Pancreas (tissue), 10 donors: ENCODE results near the gene CDADC1. TPM values are rescaled to one million over a fixed set of nuclear protein-coding genes. Genes with fewer than 3 reads are reported as not detected.
"Not testable (repeated sequence)": the region's sequence is repeated elsewhere in the genome, so short reads cannot be mapped to it uniquely, and the experiment has no call there.

Source experiments
- ATAC-seq, 4 donors: fragments of 200-7000 bp; cut with Tn5 transposase; one replicate each; pipeline versions ENCODE4 v1.8.0 to v1.9.1; 2020; ENCODE audit warnings: mild to moderate bottlenecking in 4 of 4, moderate library complexity in 4 of 4
- DNase-seq, 6 donors: peaks; one replicate each; pipeline ENCODE4 v3.0.0-alpha.2; 2020
- FAIRE-seq: peaks from 2 replicates; lab custom pipeline; 2012; peaks lifted over from hg19 to GRCh38; lab: Jason Lieb, UNC
- H3K27ac ChIP-seq, 4 donors: fragments of 200-600 bp; sonication (generic); 1 replicate in 3 of 4; 2 replicates in 1 of 4; pipeline versions ENCODE4 v1.5.0 to v1.8.0; 2020
- H3K27me3 ChIP-seq, 4 donors: fragments of 200-600 bp; one replicate each; pipeline ENCODE4 v1.8.0; 2021
- H3K36me3 ChIP-seq, 3 donors: fragments of 200-600 bp; sonication (generic) in 1 of 3; one replicate each; pipeline versions ENCODE4 v1.5.0 to v1.8.0; 2020 to 2021
- H3K4me1 ChIP-seq, 3 donors: fragments of 200-600 bp; one replicate each; pipeline ENCODE4 v1.8.0; 2021
- H3K4me3 ChIP-seq, 4 donors: fragments of 200-600 bp; sonication (generic) in 2 of 4; one replicate each; pipeline versions ENCODE4 v1.5.0 to v1.8.0; 2020 to 2021
- H3K9me3 ChIP-seq, 4 donors: fragments of 200-600 bp; one replicate each; pipeline ENCODE4 v1.8.0; 2021
- whole genome bisulfite sequencing, 2 donors: extraction: QIAGEN DNeasy Blood & Tissue Kit; methylation state at CpG; one replicate each; pipeline ENCODE4 v1.1.7; 2013; 5-methylcytosine and 5-hydroxymethylcytosine counted together
- intact Hi-C, 3 donors: fragments of 100-400 bp; cut with DNase I; formaldehyde crosslinking; loops; one replicate each; pipeline versions ENCODE4 v1.11.1 to v1.14.2; 2022
- polyA plus RNA-seq, 2 donors: library from polyadenylated mRNA; stranded (reverse); fragments of 200-250 nt; gene quantifications; one replicate each; pipeline ENCODE4 v1.2.3, GENCODE V29; 2013
- total RNA-seq, 6 donors: library from RNA; stranded (reverse); fragmentation: NEBNext Ultra II Directional in 4 of 6; extraction: Animal tissue kit (Norgen Biotek cat#: 25700) in 4 of 6; gene quantifications; one replicate each; pipeline versions ENCODE4 v1.2.1 to v1.2.4, GENCODE V29; 2021 to 2023
- TF ChIP-seq, protein P1 (sequence below), 4 donors: fragments of 200-600 bp; sonication (generic) in 3 of 4; IDR thresholded peaks; one replicate each; pipeline versions ENCODE4 v1.5.0 to v1.8.0; 2021; ENCODE audit warnings: antibody characterized with exemption in 4 of 4
- donor health status: healthy with polysubstance abuse.
- donor health status: DM: no; HTN: no; CAD: no; lungs with moderate emphysema.
- donor health status: DM: no; HTN: no; CAD: no.
- donor health status: control.
- donor health status: control.
- donor health status: Bipolar disorder and iron deficiency.
- donor health status: DM: yes; HTN: yes; CAD: no.
- donor health status: DM: no; HTN: no; CAD: no.
- donor health status: DM: no; HTN: no; CAD: no.
- donor health status: DM: yes; HTN: yes; CAD: no.

Gene CDADC1
- total and polyA plus RNA-seq, 8 donors, result 2.5 to 4.4 (median 3.5) TPM

DNA sequence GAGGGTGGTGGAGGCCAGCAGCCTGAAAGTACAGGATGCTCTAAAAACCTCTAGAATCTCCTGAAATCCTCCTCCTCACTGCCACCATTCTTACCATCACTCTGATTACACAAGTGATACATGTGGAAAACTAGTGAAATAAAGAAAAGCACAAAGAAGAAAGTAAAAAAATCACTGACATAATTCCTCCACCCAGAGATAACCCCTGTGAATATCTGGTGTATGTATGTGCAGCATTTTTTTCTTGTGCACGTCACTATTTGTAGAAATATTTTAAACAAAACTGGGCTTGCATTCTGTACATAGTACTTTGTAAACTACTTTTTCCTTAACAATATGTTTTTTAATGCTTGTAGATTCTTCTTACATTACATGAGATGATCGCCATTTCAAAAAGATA is 73.2 kb downstream of the CDADC1 start:
- Histone ChIP-seq H3K9me3 (no peaks in the 10 kb centered on the region), H3K36me3 (no peaks in the 10 kb centered on the region), H3K4me3 (no peak overlapping the region), H3K27me3 (no peaks in the 10 kb centered on the region), H3K27ac (no peak overlapping the region), H3K4me1 (no peaks in the 10 kb centered on the region)
- no peak for ATAC-seq
- 82 to 90% methylated on average over 2 of the region's 2 CpGs for WGBS, 2 donors
- DNase-seq, result no peak
- intact Hi-C loops, result no loop called here
- TF ChIP-seq, protein P1, sequence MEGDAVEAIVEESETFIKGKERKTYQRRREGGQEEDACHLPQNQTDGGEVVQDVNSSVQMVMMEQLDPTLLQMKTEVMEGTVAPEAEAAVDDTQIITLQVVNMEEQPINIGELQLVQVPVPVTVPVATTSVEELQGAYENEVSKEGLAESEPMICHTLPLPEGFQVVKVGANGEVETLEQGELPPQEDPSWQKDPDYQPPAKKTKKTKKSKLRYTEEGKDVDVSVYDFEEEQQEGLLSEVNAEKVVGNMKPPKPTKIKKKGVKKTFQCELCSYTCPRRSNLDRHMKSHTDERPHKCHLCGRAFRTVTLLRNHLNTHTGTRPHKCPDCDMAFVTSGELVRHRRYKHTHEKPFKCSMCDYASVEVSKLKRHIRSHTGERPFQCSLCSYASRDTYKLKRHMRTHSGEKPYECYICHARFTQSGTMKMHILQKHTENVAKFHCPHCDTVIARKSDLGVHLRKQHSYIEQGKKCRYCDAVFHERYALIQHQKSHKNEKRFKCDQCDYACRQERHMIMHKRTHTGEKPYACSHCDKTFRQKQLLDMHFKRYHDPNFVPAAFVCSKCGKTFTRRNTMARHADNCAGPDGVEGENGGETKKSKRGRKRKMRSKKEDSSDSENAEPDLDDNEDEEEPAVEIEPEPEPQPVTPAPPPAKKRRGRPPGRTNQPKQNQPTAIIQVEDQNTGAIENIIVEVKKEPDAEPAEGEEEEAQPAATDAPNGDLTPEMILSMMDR (IDR thresholded peaks at IDR 0.05), result no peak
- no peak for FAIRE-seq

GRCh38 chr13:49322702-49323101 is 75.0 kb downstream of the CDADC1 start:
- 90 to 93% methylated on average over 2 of the region's 2 CpGs for WGBS, 2 donors
- TF ChIP-seq, protein P1 (IDR thresholded peaks at IDR 0.05), result no peak
- Histone ChIP-seq H3K4me1 (no peaks in the 10 kb centered on the region), H3K36me3 (no peaks in the 10 kb centered on the region), H3K27ac (no peak overlapping the region), H3K27me3 (no peaks in the 10 kb centered on the region), H3K4me3 (no peak overlapping the region), H3K9me3 (no peaks in the 10 kb centered on the region)
- intact Hi-C loops, result no loop called here
- no peak for FAIRE-seq
- no peak for DNase-seq
- no peak for ATAC-seq

- H3K36me3 ChIP-seq, result no peaks in the 10 kb centered on the region
- no peak overlapping the region for H3K4me3 ChIP-seq
- DNase-seq (no peak), ATAC-seq (no peak), FAIRE-seq (no peak)
- no peaks in the 10 kb centered on the region for H3K27me3 ChIP-seq
- 92 to 94% methylated on average over 7 of the region's 7 CpGs for WGBS, 2 donors
- TF ChIP-seq, protein P1 (IDR thresholded peaks at IDR 0.05), result no peak
- no peak overlapping the region for H3K27ac ChIP-seq
- no peaks in the 10 kb centered on the region for H3K4me1 ChIP-seq
- intact Hi-C loops, result no loop called here
- H3K9me3 ChIP-seq, result no peaks in the 10 kb centered on the region
These were observed 75.6 kb downstream of the CDADC1 start for GRCh38 chr13:49323344-49323743.

- ATAC-seq, result no peak
These were observed 78.6 kb downstream of the CDADC1 start for GRCh38 chr13:49326222-49326917.

GRCh38 chr13:49327145-49327544 is 79.4 kb downstream of the CDADC1 start:
- ATAC-seq, FAIRE-seq, H3K27me3 ChIP-seq, H3K9me3 ChIP-seq, H3K4me1 ChIP-seq, DNase-seq, H3K36me3 ChIP-seq, H3K4me3 ChIP-seq, intact Hi-C loops, H3K27ac ChIP-seq: not testable (repeated sequence)
- WGBS, 2 donors, result 97 to 99% methylated on average over 3 of the region's 3 CpGs

More at GRCh38 chr13:49326222-49326917, 78.6 kb downstream of the CDADC1 start:
- intact Hi-C loops, result no loop called here
- H3K4me3 ChIP-seq, result no peak overlapping the region
- no peaks in the 10 kb centered on the region for H3K27me3 ChIP-seq
- H3K36me3 ChIP-seq, result no peaks in the 10 kb centered on the region
- H3K27ac ChIP-seq, result no peak overlapping the region
- WGBS, 2 donors, result 56 to 70% methylated on average over 7 of the region's 7 CpGs
- no peaks in the 10 kb centered on the region for H3K9me3 ChIP-seq
- DNase-seq, result no peak
- no peaks in the 10 kb centered on the region for H3K4me1 ChIP-seq
- no peak for FAIRE-seq
- TF ChIP-seq, protein P1 (IDR thresholded peaks at IDR 0.05), result no peak
